Transverse colon (tissue), 3 donors: ENCODE measurements around the gene PARPBP.

Source experiments
- EP300 ChIP-seq: sonication (generic); formaldehyde crosslinking; IDR thresholded peaks from one replicate; pipeline ENCODE4 v1.6.1; 2017; ENCODE audit warnings: antibody characterized with exemption, low read depth
- POLR2AphosphoS5 ChIP-seq, 3 donors: sonication (generic); formaldehyde crosslinking; IDR thresholded peaks; one replicate each; pipeline ENCODE4 v1.6.1; 2016; ENCODE audit warnings: antibody characterized with exemption in 3 of 3

DNA sequence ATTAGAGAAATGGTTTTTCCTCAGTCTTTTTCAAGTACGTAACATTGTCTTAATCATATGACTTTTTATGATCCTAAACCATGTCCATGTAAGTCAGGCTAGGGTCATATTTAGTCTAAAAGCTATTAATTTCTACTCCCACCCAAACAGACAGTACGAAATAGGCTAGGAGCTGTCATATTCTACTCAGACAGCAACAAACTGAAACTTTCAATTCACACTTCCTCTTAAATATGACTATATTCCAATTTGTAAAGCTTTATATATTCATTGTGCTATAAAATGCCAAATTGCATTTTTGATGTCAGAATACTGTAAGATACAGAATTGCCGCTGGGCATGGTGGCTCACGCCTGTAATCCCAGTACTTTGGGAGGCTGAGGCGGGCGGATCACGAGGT lies 3.6 kb upstream of the PARPBP start:
- TF ChIP-seq POLR2AphosphoS5 (IDR thresholded peaks at IDR 0.05) (no peak), EP300 (no peak)
